Ammon's horn (tissue), 1 donor: Measurements from ENCODE around the gene IL1R1.

Source experiments
- DNase-seq: peaks from one replicate; pipeline ENCODE4 v3.0.0-alpha.2; 2016; ENCODE audit warnings: low spot score

IL1R1 gene

DNA sequence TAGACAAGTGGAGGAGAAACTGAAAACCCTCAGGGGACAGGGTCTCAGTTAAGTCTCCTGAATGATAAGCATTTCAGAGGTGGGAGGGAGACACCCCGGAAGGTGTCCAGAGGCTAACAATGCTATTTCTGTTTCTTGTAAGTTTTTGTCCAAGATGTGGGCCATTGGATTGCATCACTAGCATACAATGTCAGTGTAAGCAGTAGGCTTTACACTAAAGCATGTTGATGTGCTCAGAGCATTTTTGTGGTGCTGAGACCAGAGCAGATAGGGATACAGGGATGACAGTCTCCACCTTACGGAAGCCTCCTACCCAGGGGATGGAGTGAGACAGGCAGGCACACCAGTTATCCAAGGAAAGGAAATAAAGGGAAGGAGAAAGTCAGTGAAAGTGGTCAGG lies 2.2 kb upstream of the IL1R1 start:
- no peak for DNase-seq

DNA sequence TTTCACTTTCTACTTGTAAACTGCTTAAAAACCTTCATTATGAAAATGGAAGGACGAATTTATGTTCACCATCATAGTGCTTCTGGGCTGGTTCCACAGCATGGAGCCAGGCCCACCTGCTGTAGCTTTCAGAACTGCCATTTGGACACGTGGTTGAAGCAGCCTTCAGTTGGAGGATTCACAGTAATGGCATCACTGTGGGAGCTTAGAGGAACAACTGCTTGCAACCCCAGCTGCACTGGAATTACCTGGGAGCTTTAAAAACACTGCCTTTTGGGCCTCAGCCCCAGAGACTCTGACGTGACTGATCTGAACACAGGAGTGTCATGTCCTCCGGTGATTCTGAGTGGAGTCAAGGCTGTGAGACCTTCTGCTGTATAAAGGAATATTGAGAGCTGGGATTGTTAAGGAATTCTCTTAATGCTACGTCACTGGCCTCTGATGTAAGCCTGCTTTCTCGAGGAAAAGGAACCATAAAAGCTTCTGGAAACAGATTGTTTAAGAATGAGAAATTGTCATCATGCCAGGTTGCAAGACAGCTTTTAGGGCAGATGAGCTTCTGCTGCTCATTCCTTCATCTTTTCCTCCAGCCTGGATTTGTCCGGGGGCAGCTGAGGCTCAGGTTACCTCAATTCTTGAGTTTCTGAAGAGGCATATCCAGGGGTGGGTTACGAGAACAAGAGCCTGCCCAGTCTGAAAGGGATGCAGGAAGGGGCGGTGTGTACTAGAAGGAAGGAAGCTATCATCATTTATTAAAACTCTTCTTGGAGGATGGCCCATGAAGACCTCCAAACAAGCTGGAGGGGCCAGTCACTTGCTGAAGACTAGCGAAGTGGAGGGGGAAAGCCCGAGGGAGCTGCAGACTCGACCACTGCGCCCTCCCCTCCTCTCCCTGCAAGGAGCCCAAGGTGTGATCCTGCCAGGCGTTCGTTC lies 1.3 kb upstream of the IL1R1 start:
- no peak for DNase-seq

DNA sequence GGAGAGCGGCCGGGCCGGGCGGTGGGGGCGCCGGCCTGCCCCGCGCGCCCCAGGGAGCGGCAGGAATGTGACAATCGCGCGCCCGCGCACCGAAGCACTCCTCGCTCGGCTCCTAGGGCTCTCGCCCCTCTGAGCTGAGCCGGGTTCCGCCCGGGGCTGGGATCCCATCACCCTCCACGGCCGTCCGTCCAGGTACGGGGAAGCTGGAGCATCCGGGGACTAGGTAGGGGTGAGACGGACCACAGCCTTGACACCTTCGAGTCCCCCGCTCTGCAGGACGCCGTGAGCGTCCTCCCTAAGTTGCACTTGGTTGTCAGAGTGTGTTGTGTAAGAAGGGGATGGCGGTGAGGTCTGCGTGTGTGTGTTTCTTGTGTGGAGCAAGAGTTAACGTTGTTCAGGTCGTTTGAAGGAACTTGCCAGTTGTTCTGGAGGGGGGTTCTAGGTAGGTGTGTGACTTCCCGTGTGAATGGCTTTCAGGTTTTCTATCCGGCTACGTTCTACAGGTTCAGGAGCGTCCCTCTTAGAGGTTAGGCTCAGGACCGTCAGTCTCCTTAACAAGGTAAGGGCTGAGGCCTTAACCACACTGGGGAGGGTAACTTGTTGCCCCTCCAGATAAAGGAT lies 393 bp downstream of the IL1R1 start:
- DNase-seq = no peak

- DNase-seq = no peak
Measured at GRCh38 chr2:102143450-102143985, 972 bp downstream of the IL1R1 start.

- DNase-seq = no peak
Measured at GRCh38 chr2:102144128-102144527, 1.6 kb downstream of the IL1R1 start.

DNA sequence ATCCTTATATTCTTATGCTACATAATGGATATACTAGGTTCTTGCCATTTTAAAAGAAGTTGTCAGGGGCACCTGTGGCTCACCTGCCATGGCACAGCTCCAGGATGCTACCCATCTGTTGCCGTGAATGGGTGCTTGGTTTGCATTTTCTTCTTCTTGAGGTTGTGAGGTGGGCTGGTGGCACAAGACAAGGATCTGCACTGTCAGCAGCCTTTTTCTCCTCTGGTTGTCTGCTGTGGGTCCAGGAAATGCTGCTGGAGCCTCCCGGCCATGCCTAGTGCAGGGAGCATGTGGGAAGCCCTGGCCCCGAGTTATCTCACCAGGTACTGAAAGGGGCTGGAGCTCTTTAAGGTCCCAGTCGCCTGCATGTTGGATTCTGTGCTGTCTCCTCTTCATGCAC lies 2.6 kb downstream of the IL1R1 start:
- DNase-seq = no peak

- DNase-seq = no peak
Measured at GRCh38 chr2:102145934-102146333, 3.4 kb downstream of the IL1R1 start.

GRCh38 chr2:102147935-102148334 lies 5.4 kb downstream of the IL1R1 start:
- DNase-seq = no peak

GRCh38 chr2:102149243-102149642 lies 6.7 kb downstream of the IL1R1 start:
- no peak for DNase-seq

DNA sequence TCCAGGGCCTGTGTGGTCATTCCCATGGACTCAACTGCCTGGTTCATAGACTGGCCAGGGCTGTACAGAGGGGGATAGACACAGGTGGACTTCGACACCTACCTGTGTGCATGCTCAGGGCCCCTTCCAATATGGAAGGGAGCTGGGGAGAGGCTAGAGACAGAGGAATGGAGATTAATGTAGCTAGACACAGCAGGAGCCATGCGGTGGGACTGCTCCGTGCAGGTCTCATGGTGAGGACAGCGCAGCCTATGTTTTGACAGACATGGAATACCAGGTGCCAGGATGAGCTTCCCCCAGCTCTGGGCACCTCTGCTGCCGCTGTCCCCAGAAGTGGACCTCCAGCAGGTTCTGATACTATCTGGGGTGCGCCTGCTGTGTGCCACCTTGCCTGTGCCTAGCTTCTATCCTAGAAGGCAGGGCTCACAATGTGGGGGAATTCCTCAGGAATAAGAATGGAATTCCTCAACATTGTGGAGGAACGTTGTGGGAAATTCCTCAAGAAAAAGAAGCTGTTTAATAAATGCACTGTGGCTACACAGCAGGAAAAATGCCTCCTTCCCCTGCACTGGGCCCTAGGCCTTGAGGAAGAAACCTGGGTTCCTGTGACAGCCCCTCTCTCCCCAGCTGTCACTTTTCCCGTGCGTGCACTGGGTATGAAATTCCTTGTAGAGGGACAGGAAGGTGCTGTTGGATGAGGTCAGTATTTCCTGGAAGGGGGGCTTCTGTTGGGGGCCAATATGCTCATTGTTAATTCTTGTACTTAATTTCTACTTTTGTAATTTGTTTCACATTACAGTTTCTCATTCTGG lies 7.3 kb downstream of the IL1R1 start:
- DNase-seq = no peak

DNA sequence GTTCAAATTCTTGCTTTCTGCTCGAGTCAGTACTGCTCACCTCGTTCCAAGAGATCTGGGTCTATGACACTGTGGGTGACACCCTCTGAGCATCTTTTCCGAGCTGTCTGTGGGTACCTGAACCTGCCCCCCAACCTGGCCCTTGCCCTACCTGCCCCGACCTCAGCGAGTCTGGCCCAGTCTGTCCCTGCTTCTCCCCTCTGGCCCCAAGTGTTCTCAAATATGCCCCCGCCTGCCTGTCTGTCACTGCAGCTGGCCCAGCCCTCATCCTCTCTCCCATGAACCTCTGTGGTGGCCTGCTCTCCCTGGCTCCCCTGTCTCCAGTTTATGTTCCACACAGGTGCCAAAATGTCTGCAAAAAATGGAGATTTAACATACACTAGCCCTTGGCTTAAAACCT lies 11.8 kb downstream of the IL1R1 start:
- no peak for DNase-seq

GRCh38 chr2:102154946-102155702 lies 12.6 kb downstream of the IL1R1 start:
- DNase-seq = no peak

GRCh38 chr2:102155703-102156515 lies 13.4 kb downstream of the IL1R1 start:
- peak; percentile 12 for DNase-seq

- no peak for DNase-seq
Measured at GRCh38 chr2:102158011-102158755, 15.6 kb downstream of the IL1R1 start.

- DNase-seq = no peak
Measured at GRCh38 chr2:102159295-102159694, 16.7 kb downstream of the IL1R1 start.

DNA sequence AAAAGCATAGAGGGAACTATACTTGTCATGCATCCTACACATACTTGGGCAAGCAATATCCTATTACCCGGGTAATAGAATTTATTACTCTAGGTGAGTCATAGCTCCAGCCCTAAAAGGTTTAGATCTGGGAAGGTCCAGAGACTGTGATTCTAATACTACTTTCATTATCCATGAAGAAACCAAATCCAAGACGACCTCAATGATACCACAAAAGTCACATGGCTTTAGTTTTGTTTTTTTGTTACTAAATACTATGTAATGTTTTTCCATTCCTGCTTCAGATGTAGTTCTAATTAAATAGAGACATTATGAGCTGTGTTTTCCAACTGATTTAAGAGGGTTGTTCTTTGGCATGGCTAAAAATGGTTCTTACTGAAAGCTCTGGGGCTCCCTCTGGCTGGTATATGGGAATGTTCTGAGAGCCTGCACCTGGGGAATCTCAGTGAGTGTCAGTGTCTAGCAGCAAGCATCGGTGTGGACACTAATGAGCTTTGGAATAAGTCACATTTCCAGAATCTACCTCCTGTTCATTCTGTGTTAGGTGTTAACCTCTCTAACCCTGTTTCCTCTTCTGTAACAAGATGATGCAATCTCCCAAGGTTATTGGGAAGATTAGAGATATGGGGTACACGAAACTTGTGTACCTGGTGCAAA lies 23.8 kb downstream of the IL1R1 start:
- DNase-seq = peak; percentile 38

GRCh38 chr2:102168026-102168771 lies 25.7 kb downstream of the IL1R1 start:
- no peak for DNase-seq

DNA sequence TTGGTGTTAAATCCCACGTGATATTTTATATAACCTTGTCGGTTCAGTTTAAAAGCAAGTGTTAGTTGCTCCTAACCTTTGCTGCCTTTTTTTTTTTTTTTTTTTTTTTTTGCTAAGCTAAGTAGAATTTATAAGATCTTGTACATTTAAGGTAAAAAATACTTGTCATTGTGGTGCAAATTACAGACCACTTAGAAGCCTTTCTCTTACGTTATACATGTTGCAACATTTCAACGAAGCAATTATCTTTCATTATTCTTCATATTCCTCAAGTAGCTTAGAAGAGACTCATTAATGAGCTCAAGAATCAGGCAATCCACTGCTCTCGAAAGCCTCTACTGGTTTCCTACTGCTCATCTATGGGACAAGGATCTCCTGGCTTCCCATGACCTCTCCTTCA lies 29.4 kb downstream of the IL1R1 start:
- DNase-seq = no peak

GRCh38 chr2:102172745-102173144 lies 30.2 kb downstream of the IL1R1 start:
- no peak for DNase-seq
